NCI-H2196 treated with DMSO at 0.1 percent for 48 hours (cell line): ENCODE measurements around the gene AP1AR.
"Not testable (repeated sequence)": the region's sequence is repeated elsewhere in the genome, so short reads cannot be mapped to it uniquely, and the experiment has no call there.

Experiments used
- DNase-seq: peaks from one replicate; lab custom pipeline; 2025; ENCODE audit not compliant: unreplicated experiment; lab: John Stamatoyannopoulos, UW

Gene AP1AR

DNA sequence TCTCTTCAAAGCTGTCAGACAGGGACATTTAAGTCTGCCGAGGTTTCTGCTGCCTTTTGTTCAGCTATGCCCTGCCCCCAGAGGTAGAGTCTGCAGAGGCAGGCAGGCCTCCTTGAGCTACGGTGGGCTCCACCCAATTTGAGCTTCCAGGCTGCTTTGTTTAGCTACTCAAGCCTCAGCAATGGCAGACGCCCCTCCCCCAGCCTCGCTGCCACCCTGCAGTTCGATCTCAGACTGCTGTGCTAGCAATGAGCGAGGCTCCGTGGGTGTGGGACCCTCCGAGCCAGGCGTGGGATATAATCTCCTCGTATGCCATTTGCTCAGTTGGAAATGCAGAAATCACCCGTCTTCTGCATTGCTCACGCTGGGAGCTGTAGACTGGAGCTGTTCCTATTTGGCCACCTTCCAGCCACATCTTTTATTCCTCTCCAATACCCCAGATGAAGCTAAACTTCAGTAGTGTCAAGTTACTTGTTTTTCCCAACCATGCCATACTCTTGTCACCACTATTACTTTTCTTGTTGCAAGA, 77.7 kb downstream of the AP1AR start:
- not testable (repeated sequence) for DNase-seq

DNA sequence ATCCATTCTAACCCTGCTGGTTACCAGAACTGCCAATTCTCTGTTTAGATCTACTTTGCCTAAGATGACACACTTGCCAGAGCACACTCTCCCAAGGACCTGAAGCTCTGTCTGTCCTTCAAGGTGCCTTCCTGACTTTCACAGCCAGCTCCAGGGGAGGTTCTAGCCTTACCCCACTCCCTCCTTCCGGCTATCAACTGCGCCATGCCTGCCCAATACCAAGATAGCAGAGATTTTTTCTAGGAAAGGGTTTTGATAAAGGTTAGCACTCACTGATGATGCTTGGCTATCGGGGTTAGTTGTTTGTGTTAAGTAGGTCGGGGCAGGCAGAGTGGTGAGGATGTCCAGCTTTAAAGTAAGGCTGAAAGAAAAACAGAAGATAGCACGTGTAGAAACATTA, 79.9 kb downstream of the AP1AR start:
- no peak for DNase-seq

DNA sequence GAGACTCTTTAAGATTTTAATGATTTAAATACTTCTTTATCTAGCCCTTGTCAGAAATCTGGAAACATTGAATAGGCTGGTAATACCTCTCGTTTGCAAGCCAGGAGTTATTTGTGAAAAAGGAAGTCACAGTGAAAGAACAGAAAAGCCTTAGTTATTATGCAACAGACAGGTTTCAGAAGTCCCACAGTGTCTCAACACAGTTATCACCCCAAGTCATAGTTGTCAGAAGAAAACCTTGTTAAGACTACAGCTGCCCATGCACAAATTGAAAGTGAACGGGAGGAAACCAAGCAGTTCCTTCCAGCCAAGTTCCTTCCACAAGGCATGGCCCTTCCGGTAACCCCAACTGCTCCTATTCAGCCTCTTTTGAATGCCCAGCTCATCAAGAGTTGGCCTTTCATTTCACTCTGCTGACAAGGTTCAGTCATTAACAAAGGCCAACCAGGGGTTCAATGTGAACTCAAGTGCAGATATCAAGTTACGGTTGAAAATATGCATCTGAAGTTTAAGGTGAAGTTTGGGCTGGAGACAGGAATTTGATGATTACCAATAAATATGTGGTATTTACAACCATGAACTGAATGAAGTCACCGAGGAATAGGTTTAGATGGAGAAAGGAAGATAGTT, 81.1 kb downstream of the AP1AR start:
- DNase-seq, result no peak

DNA sequence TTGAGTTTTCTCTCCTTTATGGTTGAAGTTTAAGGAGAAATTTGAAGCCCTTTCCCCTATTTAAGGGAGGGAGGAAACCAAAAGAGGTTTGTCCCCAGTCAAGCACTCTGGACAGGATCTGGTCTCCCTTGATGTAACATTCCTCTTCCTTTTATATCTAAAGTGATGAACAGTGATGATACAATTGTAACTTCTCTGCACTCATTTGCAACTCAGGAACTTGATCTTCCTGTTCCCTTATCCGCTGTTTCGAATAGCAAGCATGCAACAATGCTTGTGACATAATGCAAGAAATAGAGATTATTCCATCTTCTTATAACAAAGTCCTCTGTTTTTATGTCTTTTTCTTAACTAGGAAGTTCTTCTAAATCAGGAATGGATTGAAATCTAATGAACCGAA, 83.9 kb downstream of the AP1AR start:
- no peak for DNase-seq

DNA sequence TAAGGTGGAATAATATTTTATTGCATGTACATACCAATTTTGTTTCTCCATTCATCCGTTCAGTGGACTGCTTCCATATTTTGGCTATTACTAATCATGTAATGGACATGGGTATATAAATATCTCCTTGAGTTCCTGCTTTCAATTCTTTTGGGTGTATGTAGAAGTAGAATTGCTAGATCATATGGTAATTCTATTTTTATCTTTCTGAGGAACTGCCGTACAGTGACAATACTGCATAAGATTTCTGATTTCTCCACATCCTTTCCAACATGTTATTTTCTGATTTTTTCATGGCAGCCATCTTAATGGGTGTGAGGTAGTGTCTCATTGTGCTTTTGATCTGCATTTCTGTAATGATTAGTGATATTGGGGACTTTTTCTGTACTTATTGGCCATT, 84.8 kb downstream of the AP1AR start:
- no peak for DNase-seq

DNA sequence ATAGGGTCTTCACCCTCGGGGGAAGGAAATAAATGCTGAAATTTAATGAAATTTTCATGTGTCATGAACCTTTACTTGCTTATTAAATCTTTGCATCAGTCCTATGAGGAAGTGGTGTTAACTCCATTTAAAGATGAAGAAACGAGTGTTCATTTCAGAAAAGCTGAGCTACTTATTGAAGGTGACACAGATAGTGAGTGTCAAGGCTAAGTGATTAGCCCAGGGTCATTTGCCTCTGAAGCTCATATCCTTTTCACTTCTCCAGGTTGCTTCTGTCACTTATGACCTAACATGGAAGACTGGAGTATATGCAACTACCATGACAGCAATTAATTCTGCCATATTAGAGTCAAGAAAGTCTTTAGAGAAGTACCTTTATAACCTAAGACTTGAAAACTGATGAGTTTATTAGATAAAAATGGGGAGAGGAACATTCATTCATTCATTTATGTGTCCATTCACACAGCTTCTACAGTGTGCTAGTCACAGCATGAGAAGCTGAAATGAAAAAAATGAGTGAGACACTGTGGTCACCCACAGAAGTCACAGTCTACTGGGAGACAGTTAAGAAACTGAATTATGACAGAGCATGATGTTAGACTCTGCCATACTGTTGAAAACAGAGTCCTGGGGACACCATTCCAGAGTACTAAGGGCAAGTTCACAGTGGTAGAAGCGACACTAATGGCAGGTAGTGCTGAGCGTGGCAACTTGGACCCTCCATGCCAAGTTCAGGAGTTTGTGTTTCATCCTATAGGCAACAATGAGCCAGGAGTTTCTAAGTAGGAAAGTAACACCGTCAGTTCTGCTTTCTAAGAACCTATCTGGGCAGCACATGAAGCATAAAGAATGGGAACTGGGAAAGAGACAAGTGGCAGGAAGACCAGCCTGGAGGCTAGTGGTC, 86.9 kb downstream of the AP1AR start:
- DNase-seq, result no peak
